ENCODE results near the gene ZNF625. TPM values are rescaled to one million over a fixed set of nuclear protein-coding genes. Genes with fewer than 3 reads are reported as not detected.

The ZNF625 gene
- 1 to 10 TPM; 4.3 to 9.5 (median 5.4) TPM for total RNA-seq

GRCh38 chr19:12156223-12157058 is at the start of gene ZNF625:
Gene ZNF625, minus strand, starts transcription at chr19:12156734. Its CDS starts 176 bp downstream, at chr19:12156558.
- TF ChIP-seq POLR2A (IDR thresholded peaks at IDR 0.05): no peak
- TF ChIP-seq POLR2AphosphoS5 (IDR thresholded peaks at IDR 0.05): peak in 2 of 3 donors; percentile 27 to 40
- Histone ChIP-seq H3K36me3 (no peaks in the 10 kb centered on the region), H3K9me3 (no peaks in the 10 kb centered on the region), H3K4me1 (no peaks in the 10 kb centered on the region), H3K27ac (peak within 1 kb of the TSS; percentile 83 to 93), H3K27me3 (no peaks in the 10 kb centered on the region), H3K4me3 (peak within 1 kb of the TSS; percentile 79 to 98 (median 97))
- intact Hi-C loops (cut with DNase I; ENCODE audit: low total_unique reads): no loop called here
- DNase-seq (ENCODE audit: low spot score in 2 of 2): peak; percentile 82 to 92

- Histone ChIP-seq H3K36me3 (no peaks in the 10 kb centered on the region), H3K4me1 (no peaks in the 10 kb centered on the region), H3K9me3 (peaks cover 48 to 52% of the 10 kb centered on the region in 2 donors), H3K27me3 (no peaks in the 10 kb centered on the region), H3K4me3 (no peak overlapping the region), H3K27ac (no peak overlapping the region)
- intact Hi-C loops (cut with DNase I; ENCODE audit: low total_unique reads): no loop called here
- DNase-seq (ENCODE audit: low spot score in 2 of 2): no peak
- TF ChIP-seq CTCF (IDR thresholded peaks at IDR 0.05) (no peak), POLR2A (IDR thresholded peaks at IDR 0.05) (no peak), POLR2AphosphoS5 (IDR thresholded peaks at IDR 0.05) (no peak)
Measured at GRCh38 chr19:12205296-12205695, 48.8 kb upstream of the ZNF625 start.

- Histone ChIP-seq H3K4me3 (no peak overlapping the region), H3K4me1 (no peaks in the 10 kb centered on the region), H3K9me3 (peaks cover 25 to 37% of the 10 kb centered on the region in 2 donors), H3K36me3 (no peaks in the 10 kb centered on the region), H3K27ac (no peak overlapping the region), H3K27me3 (no peaks in the 10 kb centered on the region)
- TF ChIP-seq CTCF (IDR thresholded peaks at IDR 0.05) (peak in 1 of 3 donors; percentile 19), POLR2A (IDR thresholded peaks at IDR 0.05) (no peak), POLR2AphosphoS5 (IDR thresholded peaks at IDR 0.05) (no peak)
- intact Hi-C loops (cut with DNase I; ENCODE audit: low total_unique reads): no loop called here
- peak in 1 of 2 donors; percentile 60 for DNase-seq (ENCODE audit: low spot score in 2 of 2)
Measured at GRCh38 chr19:12202250-12202649, 45.7 kb upstream of the ZNF625 start.

GRCh38 chr19:12199757-12200419 is 43.4 kb upstream of the ZNF625 start:
- no peak for TF ChIP-seq POLR2A (IDR thresholded peaks at IDR 0.05)
- no peak for TF ChIP-seq POLR2AphosphoS5 (IDR thresholded peaks at IDR 0.05)
- TF ChIP-seq CTCF (IDR thresholded peaks at IDR 0.05): no peak
- Histone ChIP-seq H3K9me3 (peaks cover 12 to 42% of the 10 kb centered on the region in 2 donors), H3K27ac (no peak overlapping the region), H3K36me3 (no peaks in the 10 kb centered on the region), H3K4me3 (no peak overlapping the region), H3K4me1 (no peaks in the 10 kb centered on the region), H3K27me3 (no peaks in the 10 kb centered on the region)
- DNase-seq (ENCODE audit: low spot score in 2 of 2): no peak
- intact Hi-C loops (cut with DNase I; ENCODE audit: low total_unique reads): no loop called here

GRCh38 chr19:12198136-12198535 is 41.6 kb upstream of the ZNF625 start:
- Histone ChIP-seq H3K27ac (no peak overlapping the region), H3K4me1 (no peaks in the 10 kb centered on the region), H3K9me3 (peaks cover 20 to 53% of the 10 kb centered on the region in 2 donors), H3K4me3 (no peak overlapping the region), H3K27me3 (no peaks in the 10 kb centered on the region), H3K36me3 (no peaks in the 10 kb centered on the region)
- TF ChIP-seq POLR2AphosphoS5 (IDR thresholded peaks at IDR 0.05) (no peak), POLR2A (IDR thresholded peaks at IDR 0.05) (no peak), CTCF (IDR thresholded peaks at IDR 0.05) (no peak)
- no peak for DNase-seq (ENCODE audit: low spot score in 2 of 2)
- intact Hi-C loops (cut with DNase I; ENCODE audit: low total_unique reads): no loop called here
